B cell (primary cell): ENCODE measurements around the gene ZBTB46.

ENCODE experiments used
- CTCF ChIP-seq: fragments of 200-600 bp; IDR thresholded peaks from one replicate; pipeline ENCODE4 v1.8.0; 2022; ENCODE audit warnings: antibody characterized with exemption, mild to moderate bottlenecking
- EZH2 ChIP-seq: IDR thresholded peaks from 2 replicates; pipeline ENCODE4 v1.6.1; 2012; ENCODE audit warnings: borderline replicate concordance, low read depth, mild to moderate bottlenecking, moderate library complexity, low read length; ENCODE audit not compliant: insufficient read depth, poor library complexity, severe bottlenecking

- TF ChIP-seq CTCF (no peak), EZH2 (no peak)
Measured at GRCh38 chr20:63703976-63704748, 126.9 kb downstream of the ZBTB46 start.
